H1 (cell line): ENCODE results near the gene STK33. TPM values are rescaled to one million over a fixed set of nuclear protein-coding genes. Genes with fewer than 3 reads are reported as not detected.

Experiments used
- BCL11A ChIP-seq, 2 experiments: IDR thresholded peaks; one replicate each; pipeline ENCODE4 v1.6.1; 2011; ENCODE audit warnings: low read depth in 2 of 2, low read length in 2 of 2, mild to moderate bottlenecking in 2 of 2
- GABPA ChIP-seq: IDR thresholded peaks from 2 replicates; pipeline ENCODE4 v1.6.1; 2011; ENCODE audit warnings: mild to moderate bottlenecking, low read length, moderate library complexity, borderline replicate concordance; ENCODE audit not compliant: insufficient read depth
- MAFK ChIP-seq: IDR thresholded peaks from 2 replicates; pipeline ENCODE4 v1.6.1; 2012; ENCODE audit warnings: low read depth, mild to moderate bottlenecking, improper control_type of control experiment, low read length
- POLR2A ChIP-seq, 2 experiments: IDR thresholded peaks; 1 replicate in 1 of 2; 2 replicates in 1 of 2; pipeline ENCODE4 v1.6.1; 2011; ENCODE audit warnings: low read depth in 2 of 2, low read length in 2 of 2, mild to moderate bottlenecking in 2 of 2; ENCODE audit errors: control extremely low read depth in 1 of 2
- RXRA ChIP-seq: IDR thresholded peaks from 2 replicates; pipeline ENCODE4 v1.6.1; 2011; ENCODE audit warnings: low read depth, mild to moderate bottlenecking, low read length, moderate library complexity; ENCODE audit not compliant: insufficient read depth
- SUZ12 ChIP-seq: fragments of 200-600 bp; sonication (generic); IDR thresholded peaks from 2 replicates; pipeline ENCODE4 v1.6.1; 2012; ENCODE audit warnings: mild to moderate bottlenecking, inconsistent platforms, low read length, moderate library complexity, mixed read lengths
- TAF7 ChIP-seq: optimal IDR thresholded peaks from 2 replicates; pipeline ENCODE3; 2011; ENCODE audit warnings: low read depth, mild to moderate bottlenecking, inconsistent platforms, low read length, moderate library complexity, borderline replicate concordance
- TBP ChIP-seq: IDR thresholded peaks from 2 replicates; pipeline ENCODE4 v1.6.1; 2011; ENCODE audit warnings: low read depth, low read length, improper control_type of control experiment
- polyA plus RNA-seq, 7 experiments: library from polyadenylated mRNA; depleted of rRNA in 3 of 7; stranded (reverse) in 5 of 7; unstranded in 2 of 7; fragments of >200 nt in 5 of 7; fragments of 200-250 nt in 2 of 7; gene quantifications; 1 replicate in 5 of 7; 2 replicates in 1 of 7; 4 replicates in 1 of 7; pipeline versions ENCODE4 v1.2.1 to v1.2.3, GENCODE V29; 2011 to 2013; ENCODE audit warnings: missing spikeins in 2 of 7, mixed read lengths in 2 of 7
- total RNA-seq: library from RNA; stranded (reverse); fragmentation: NEBNext Ultra II Directional; extraction: Animal tissue kit (Norgen Biotek cat#: 25700); gene quantifications from 2 replicates; pipeline ENCODE4 v1.2.1, GENCODE V29; 2021
- TF ChIP-seq, protein P1 (sequence below): fragments of 300-600 bp; sonication (generic); IDR thresholded peaks from 2 replicates; pipeline ENCODE4 v1.7.1; 2012; ENCODE audit warnings: low read length, moderate library complexity, mild to moderate bottlenecking, inconsistent platforms; ENCODE audit not compliant: insufficient replicate concordance
- TF ChIP-seq, protein P2 (sequence below): IDR thresholded peaks from 2 replicates; pipeline ENCODE4 v1.6.1; 2011; ENCODE audit warnings: low read depth, mild to moderate bottlenecking, low read length; ENCODE audit not compliant: insufficient read depth

The STK33 gene
- total and polyA plus RNA-seq, 2 of the 8 experiments (the other 6 are each of a cell fraction or from before 2014, with no cell fraction given), result 8.8 to 25.1 TPM

DNA sequence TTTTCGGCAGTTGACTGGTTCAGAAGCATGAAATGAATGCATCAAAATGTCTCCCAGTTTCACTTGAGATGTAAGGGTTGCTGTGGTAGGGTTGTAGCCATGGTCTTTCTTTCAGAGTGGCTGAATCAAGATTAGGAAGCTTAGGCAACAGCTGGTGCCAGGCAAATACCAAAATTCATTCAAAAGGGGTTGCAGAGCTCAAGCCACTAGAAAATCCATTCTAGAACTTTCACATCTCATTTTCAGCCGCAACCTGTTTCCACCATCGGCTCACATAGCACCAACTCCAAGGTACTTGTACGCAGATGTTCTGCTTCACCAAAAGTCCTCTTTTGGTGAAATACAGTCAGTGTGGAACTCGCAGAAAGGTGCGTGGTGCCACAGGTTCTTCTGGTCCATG lies 40.5 kb upstream of the STK33 start (continued):
- TF ChIP-seq, protein P1, sequence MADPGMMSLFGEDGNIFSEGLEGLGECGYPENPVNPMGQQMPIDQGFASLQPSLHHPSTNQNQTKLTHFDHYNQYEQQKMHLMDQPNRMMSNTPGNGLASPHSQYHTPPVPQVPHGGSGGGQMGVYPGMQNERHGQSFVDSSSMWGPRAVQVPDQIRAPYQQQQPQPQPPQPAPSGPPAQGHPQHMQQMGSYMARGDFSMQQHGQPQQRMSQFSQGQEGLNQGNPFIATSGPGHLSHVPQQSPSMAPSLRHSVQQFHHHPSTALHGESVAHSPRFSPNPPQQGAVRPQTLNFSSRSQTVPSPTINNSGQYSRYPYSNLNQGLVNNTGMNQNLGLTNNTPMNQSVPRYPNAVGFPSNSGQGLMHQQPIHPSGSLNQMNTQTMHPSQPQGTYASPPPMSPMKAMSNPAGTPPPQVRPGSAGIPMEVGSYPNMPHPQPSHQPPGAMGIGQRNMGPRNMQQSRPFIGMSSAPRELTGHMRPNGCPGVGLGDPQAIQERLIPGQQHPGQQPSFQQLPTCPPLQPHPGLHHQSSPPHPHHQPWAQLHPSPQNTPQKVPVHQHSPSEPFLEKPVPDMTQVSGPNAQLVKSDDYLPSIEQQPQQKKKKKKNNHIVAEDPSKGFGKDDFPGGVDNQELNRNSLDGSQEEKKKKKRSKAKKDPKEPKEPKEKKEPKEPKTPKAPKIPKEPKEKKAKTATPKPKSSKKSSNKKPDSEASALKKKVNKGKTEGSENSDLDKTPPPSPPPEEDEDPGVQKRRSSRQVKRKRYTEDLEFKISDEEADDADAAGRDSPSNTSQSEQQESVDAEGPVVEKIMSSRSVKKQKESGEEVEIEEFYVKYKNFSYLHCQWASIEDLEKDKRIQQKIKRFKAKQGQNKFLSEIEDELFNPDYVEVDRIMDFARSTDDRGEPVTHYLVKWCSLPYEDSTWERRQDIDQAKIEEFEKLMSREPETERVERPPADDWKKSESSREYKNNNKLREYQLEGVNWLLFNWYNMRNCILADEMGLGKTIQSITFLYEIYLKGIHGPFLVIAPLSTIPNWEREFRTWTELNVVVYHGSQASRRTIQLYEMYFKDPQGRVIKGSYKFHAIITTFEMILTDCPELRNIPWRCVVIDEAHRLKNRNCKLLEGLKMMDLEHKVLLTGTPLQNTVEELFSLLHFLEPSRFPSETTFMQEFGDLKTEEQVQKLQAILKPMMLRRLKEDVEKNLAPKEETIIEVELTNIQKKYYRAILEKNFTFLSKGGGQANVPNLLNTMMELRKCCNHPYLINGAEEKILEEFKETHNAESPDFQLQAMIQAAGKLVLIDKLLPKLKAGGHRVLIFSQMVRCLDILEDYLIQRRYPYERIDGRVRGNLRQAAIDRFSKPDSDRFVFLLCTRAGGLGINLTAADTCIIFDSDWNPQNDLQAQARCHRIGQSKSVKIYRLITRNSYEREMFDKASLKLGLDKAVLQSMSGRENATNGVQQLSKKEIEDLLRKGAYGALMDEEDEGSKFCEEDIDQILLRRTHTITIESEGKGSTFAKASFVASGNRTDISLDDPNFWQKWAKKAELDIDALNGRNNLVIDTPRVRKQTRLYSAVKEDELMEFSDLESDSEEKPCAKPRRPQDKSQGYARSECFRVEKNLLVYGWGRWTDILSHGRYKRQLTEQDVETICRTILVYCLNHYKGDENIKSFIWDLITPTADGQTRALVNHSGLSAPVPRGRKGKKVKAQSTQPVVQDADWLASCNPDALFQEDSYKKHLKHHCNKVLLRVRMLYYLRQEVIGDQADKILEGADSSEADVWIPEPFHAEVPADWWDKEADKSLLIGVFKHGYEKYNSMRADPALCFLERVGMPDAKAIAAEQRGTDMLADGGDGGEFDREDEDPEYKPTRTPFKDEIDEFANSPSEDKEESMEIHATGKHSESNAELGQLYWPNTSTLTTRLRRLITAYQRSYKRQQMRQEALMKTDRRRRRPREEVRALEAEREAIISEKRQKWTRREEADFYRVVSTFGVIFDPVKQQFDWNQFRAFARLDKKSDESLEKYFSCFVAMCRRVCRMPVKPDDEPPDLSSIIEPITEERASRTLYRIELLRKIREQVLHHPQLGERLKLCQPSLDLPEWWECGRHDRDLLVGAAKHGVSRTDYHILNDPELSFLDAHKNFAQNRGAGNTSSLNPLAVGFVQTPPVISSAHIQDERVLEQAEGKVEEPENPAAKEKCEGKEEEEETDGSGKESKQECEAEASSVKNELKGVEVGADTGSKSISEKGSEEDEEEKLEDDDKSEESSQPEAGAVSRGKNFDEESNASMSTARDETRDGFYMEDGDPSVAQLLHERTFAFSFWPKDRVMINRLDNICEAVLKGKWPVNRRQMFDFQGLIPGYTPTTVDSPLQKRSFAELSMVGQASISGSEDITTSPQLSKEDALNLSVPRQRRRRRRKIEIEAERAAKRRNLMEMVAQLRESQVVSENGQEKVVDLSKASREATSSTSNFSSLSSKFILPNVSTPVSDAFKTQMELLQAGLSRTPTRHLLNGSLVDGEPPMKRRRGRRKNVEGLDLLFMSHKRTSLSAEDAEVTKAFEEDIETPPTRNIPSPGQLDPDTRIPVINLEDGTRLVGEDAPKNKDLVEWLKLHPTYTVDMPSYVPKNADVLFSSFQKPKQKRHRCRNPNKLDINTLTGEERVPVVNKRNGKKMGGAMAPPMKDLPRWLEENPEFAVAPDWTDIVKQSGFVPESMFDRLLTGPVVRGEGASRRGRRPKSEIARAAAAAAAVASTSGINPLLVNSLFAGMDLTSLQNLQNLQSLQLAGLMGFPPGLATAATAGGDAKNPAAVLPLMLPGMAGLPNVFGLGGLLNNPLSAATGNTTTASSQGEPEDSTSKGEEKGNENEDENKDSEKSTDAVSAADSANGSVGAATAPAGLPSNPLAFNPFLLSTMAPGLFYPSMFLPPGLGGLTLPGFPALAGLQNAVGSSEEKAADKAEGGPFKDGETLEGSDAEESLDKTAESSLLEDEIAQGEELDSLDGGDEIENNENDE, result no peak
- TF ChIP-seq TAF7 (no peak), MAFK (no peak), GABPA (no peak), TBP (no peak), BCL11A (IDR thresholded peaks at IDR 0.05; ENCODE audit: low read depth in 2 of 2, low read length in 2 of 2) (no peak), POLR2A (IDR thresholded peaks at IDR 0.05; ENCODE audit: control extremely low read depth in 1 of 2, low read depth in 2 of 2, low read length in 2 of 2) (no peak), RXRA (no peak), SUZ12 (no peak)
- TF ChIP-seq, protein P2, sequence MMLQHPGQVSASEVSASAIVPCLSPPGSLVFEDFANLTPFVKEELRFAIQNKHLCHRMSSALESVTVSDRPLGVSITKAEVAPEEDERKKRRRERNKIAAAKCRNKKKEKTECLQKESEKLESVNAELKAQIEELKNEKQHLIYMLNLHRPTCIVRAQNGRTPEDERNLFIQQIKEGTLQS, result no peak
